AG04450 (cell line): ENCODE measurements around the gene KCNK15. TPM values are rescaled to one million over a fixed set of nuclear protein-coding genes. Genes with fewer than 3 reads are reported as not detected.

Experiments
- CTCF ChIA-PET: fragments of 300-600, 350-600 bp; formaldehyde crosslinking; extraction: SDS; loops from one replicate; lab custom pipeline; 2022; ENCODE audit warnings: antibody characterized with exemption, inconsistent platforms; lab: Charles Lee
- POLR2A ChIA-PET: fragments of 350-600 bp; formaldehyde crosslinking; extraction: SDS; loops from one replicate; lab custom pipeline; 2021; ENCODE audit warnings: antibody characterized with exemption, inconsistent platforms; lab: Yijun Ruan, JAX
- DNase-seq: peaks from one replicate; pipeline ENCODE4 v3.0.0-alpha.2; 2011; ENCODE audit warnings: low read depth, low spot score
- H3K27ac ChIP-seq: one replicate; pipeline ENCODE4 v1.5.1; 2012; ENCODE audit warnings: low read depth, low read length, control low read depth
- H3K27me3 ChIP-seq: one replicate; pipeline ENCODE4 v1.6.0; 2012; ENCODE audit warnings: low read length; ENCODE audit not compliant: control insufficient read depth, insufficient read depth
- H3K4me3 ChIP-seq: 2 replicates; pipeline ENCODE4 v1.5.1; 2011; ENCODE audit warnings: mild to moderate bottlenecking, low read depth, low read length, control low read depth
- H3K9me3 ChIP-seq: 2 replicates; pipeline ENCODE4 v1.5.1; 2012; ENCODE audit warnings: low read length; ENCODE audit not compliant: control insufficient read depth, insufficient read depth
- CTCF ChIP-seq: IDR thresholded peaks from 2 replicates; pipeline ENCODE4 v1.5.1; 2011; ENCODE audit warnings: low read depth, low read length, control low read depth, inconsistent platforms
- polyA plus RNA-seq: library from polyadenylated mRNA; depleted of rRNA; stranded (reverse); fragments of >200 nt; gene quantifications from 2 replicates; pipeline ENCODE4 v1.2.3, GENCODE V29; 2011

KCNK15 gene
- polyA plus RNA-seq, 1 experiment = not detected

GRCh38 chr20:44701118-44701857 lies 44.4 kb upstream of the KCNK15 start:
- ChIA-PET CTCF (interaction anchor here (1.0 to 1.2 kb wide), 2 partner anchors 31 to 33 kb away, joined by 3 to 5 read pairs; no protein-coding TSS in a partner anchor), POLR2A (no interaction called here)
- H3K4me3 ChIP-seq = no peak overlapping the region
- peaks cover 3% of the 10 kb centered on the region for H3K9me3 ChIP-seq
- DNase-seq = no peak
- 0 out of 2 replicates have a peak, but pooled peaks have one; percentile 5 for TF ChIP-seq CTCF
- peaks cover 2% of the 10 kb centered on the region for H3K27me3 ChIP-seq
- H3K27ac ChIP-seq = no peak overlapping the region

GRCh38 chr20:44701858-44702256 lies 43.8 kb upstream of the KCNK15 start:
- Histone ChIP-seq H3K9me3 (no peaks in the 10 kb centered on the region), H3K27me3 (peaks cover 2% of the 10 kb centered on the region), H3K4me3 (no peak overlapping the region), H3K27ac (no peak overlapping the region)
- CTCF ChIA-PET = interaction anchor here (1.0 to 1.2 kb wide), 2 partner anchors 30 to 33 kb away, joined by 3 to 5 read pairs; no protein-coding TSS in a partner anchor
- POLR2A ChIA-PET = no interaction called here
- no peak for TF ChIP-seq CTCF
- no peak for DNase-seq

GRCh38 chr20:44702776-44703175 lies 42.9 kb upstream of the KCNK15 start:
- peak; percentile 87 for DNase-seq
- ChIA-PET CTCF (interaction anchor here (1.0 to 1.2 kb wide), 3 partner anchors 9 to 30 kb away, joined by 3 to 5 read pairs (median 3); no protein-coding TSS in a partner anchor), POLR2A (interaction anchor here (0.6 to 1.0 kb wide), 2 partner anchors 12 to 1981 kb away, joined by 3 to 6 read pairs; partner anchors contain the start of gene CCN5)
- peaks cover 2% of the 10 kb centered on the region for H3K27me3 ChIP-seq
- H3K27ac ChIP-seq = peak overlapping the region; percentile 57
- TF ChIP-seq CTCF = no peak
- no peak overlapping the region for H3K4me3 ChIP-seq
- H3K9me3 ChIP-seq = no peaks in the 10 kb centered on the region

- peaks cover 2% of the 10 kb centered on the region for H3K27me3 ChIP-seq
- POLR2A ChIA-PET = interaction anchor here (0.6 to 1.0 kb wide), 2 partner anchors 11 to 1981 kb away, joined by 3 to 6 read pairs; partner anchors contain the start of gene CCN5
- H3K4me3 ChIP-seq = no peak overlapping the region
- no peak for DNase-seq
- no peak overlapping the region for H3K27ac ChIP-seq
- no peak for TF ChIP-seq CTCF
- H3K9me3 ChIP-seq = no peaks in the 10 kb centered on the region
- CTCF ChIA-PET = interaction anchor here (1.0 to 1.2 kb wide), 3 partner anchors 9 to 44 kb away, joined by 3 read pairs; no protein-coding TSS in a partner anchor
These were observed 42.3 kb upstream of the KCNK15 start for GRCh38 chr20:44703183-44703925.
